K562 treated with DMSO at 1 percent for 24 hours (cell line): ENCODE data around the gene PCSK1. TPM values are rescaled to one million over a fixed set of nuclear protein-coding genes. Genes with fewer than 3 reads are reported as not detected.

Experiments used
- total RNA-seq: library from RNA; unstranded; fragments of 300-600 nt; gene quantifications from 2 replicates; pipeline ENCODE4 v1.2.3, GENCODE V29; 2022; ENCODE audit warnings: low read depth; ENCODE audit not compliant: insufficient read depth

Gene PCSK1
- not detected in 2 replicates for total RNA-seq

GRCh38 chr5:96433066-96433447, at the start of gene PCSK1:
Gene PCSK1, minus strand, starts transcription at chr5:96433248. Its CDS starts 206 bp downstream, at chr5:96433042.

Other genes starting within 250 kb of the PCSK1 start
- 37.0 and 40.2 TPM in 2 replicates for gene CAST, start 229.1 kb upstream of the PCSK1 start, total RNA-seq